ENCODE measurements around the gene RFX4. TPM values are rescaled to one million over a fixed set of nuclear protein-coding genes. Genes with fewer than 3 reads are reported as not detected.

RFX4 gene
- total and polyA plus RNA-seq, 9 of the 15 experiments (the other 6 are each of a cell fraction or from before 2014, with no cell fraction given), result not detected

- TF ChIP-seq E2F3 (CRISPR knock-in tag; IDR thresholded peaks at IDR 0.05) (0 out of 2 replicates have a peak, but pooled peaks have one; percentile 61), ZNF224 (CRISPR knock-in tag; IDR thresholded peaks at IDR 0.05) (no peak), USF1 (CRISPR knock-in tag; IDR thresholded peaks at IDR 0.05) (peak; percentile 8; the same call in 1 of the 2 replicates), TFE3 (CRISPR knock-in tag; IDR thresholded peaks at IDR 0.05) (no peak), BRD9 (IDR thresholded peaks at IDR 0.05; ENCODE audit: low read depth, partially characterized antibody) (no peak), ZNF277 (CRISPR knock-in tag; IDR thresholded peaks at IDR 0.05; ENCODE audit: borderline replicate concordance) (no peak), TFAM (CRISPR knock-in tag; conservative IDR thresholded peaks at IDR 0.05) (no peak), YY1 (IDR thresholded peaks at IDR 0.05; ENCODE audit: borderline replicate concordance in 1 of 3, control insufficient read depth in 1 of 3, extremely low read depth in 1 of 3, insufficient read depth in 3 of 3, insufficient read length in 1 of 3, insufficient replicate concordance in 2 of 3, low read depth in 1 of 3, low read length in 2 of 3) (peak in 2 of 3 experiments; percentile 49 to 73), CBX5 (IDR thresholded peaks at IDR 0.05; ENCODE audit: borderline replicate concordance, low read depth) (no peak), ZBTB8A (IDR thresholded peaks at IDR 0.05; ENCODE audit: partially characterized antibody) (no peak), ZZZ3 (IDR thresholded peaks at IDR 0.05) (no peak), E2F8 (IDR thresholded peaks at IDR 0.05; ENCODE audit: low read depth, partially characterized antibody) (peak; percentile 84), SRSF9 (IDR thresholded peaks at IDR 0.05; ENCODE audit: borderline replicate concordance, low read depth, low read length) (no peak), CEBPZ (IDR thresholded peaks at IDR 0.05; ENCODE audit: borderline replicate concordance, low read depth, low read length) (no peak), ZNF232 (CRISPR knock-in tag; IDR thresholded peaks at IDR 0.05) (no peak)
These were observed 191.4 kb downstream of the RFX4 start, which contains the start of gene RIC8B (continued) for GRCh38 chr12:106774005-106774807.
